ENCODE data around the gene GNA12. TPM values are rescaled to one million over a fixed set of nuclear protein-coding genes. Genes with fewer than 3 reads are reported as not detected.

Gene GNA12
- polyA plus RNA-seq, 4 donors, result 3.4 to 27.2 (median 14.5) TPM

DNA sequence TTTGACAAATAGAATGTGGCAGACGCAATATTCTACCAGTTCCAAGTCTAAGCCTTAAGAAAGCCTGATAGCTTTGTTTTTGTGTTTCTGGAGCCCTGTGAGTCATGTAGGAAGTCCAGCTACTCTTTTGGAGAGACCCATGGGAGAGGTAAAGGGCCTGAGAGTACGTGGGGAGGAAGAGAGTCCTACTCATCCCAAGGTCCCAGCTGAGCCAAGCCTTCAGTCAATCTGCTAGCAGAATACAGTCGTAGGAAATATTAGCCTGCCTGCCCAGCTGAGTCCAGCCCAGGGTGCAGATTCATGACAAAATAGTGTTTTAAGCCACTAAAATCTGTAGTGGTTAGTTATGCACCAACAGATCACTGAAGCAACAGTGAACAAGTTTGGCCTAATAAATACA lies 9.0 kb upstream of the GNA12 start:
- no peak for FAIRE-seq
- WGBS, 3 donors, result 71 to 86% (median 76%) methylated on average over 3 of the region's 3 CpGs
- no peaks in the 10 kb centered on the region for H3K9me3 ChIP-seq (ENCODE audit: control insufficient read depth in 2 of 2, insufficient read depth in 1 of 2, low read depth in 1 of 2, low read length in 1 of 2)

DNA sequence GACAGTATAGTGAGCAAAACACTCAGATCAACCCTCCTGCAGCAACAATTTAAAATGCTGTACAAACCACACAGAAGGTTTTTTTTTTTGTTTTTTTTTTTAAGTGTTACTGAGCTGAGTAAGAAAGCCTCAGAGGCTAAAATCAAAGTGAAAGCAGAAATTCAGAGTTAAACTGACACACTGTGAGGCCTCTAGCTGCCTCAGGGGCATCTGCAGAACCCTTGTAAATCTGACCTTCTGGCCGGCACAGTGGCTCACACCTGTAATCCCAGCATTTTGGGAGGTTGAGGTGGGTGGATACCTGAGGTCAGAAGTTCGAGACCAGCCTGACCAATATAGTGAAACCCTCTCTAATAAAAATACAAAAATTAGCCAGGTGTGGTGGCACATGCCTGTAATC lies 7.4 kb upstream of the GNA12 start:
- Histone ChIP-seq H3K9me3 (ENCODE audit: control insufficient read depth in 2 of 2, insufficient read depth in 1 of 2, low read depth in 1 of 2, low read length in 1 of 2) (no peaks in the 10 kb centered on the region), H3K27me3 (ENCODE audit: control insufficient read depth in 3 of 3, insufficient read depth in 3 of 3, low read length in 3 of 3) (no peaks in the 10 kb centered on the region), H3K4me1 (ENCODE audit: control insufficient read depth in 3 of 3, insufficient read depth in 2 of 3, low read depth in 1 of 3, low read length in 2 of 3) (peaks cover 0 to 7% (median 0%) of the 10 kb centered on the region in 3 donors), H3K27ac (ENCODE audit: low read depth in 1 of 3, low read length in 2 of 3) (no peak overlapping the region), H3K36me3 (ENCODE audit: control insufficient read depth in 3 of 3, insufficient read depth in 2 of 3, low read depth in 1 of 3, low read length in 3 of 3) (no peaks in the 10 kb centered on the region), H3K4me3 (ENCODE audit: low read depth in 1 of 3, low read length in 3 of 3) (no peak overlapping the region)
- WGBS, 3 donors, result 45 to 53% (median 50%) methylated on average over 2 of the region's 2 CpGs
- no peak for DNase-seq
- FAIRE-seq, result no peak

More for the DNA sequence above, 9.0 kb upstream of the GNA12 start:
- H3K4me1 ChIP-seq (ENCODE audit: control insufficient read depth in 3 of 3, insufficient read depth in 2 of 3, low read depth in 1 of 3, low read length in 2 of 3), result peaks cover 0 to 4% (median 0%) of the 10 kb centered on the region in 3 donors
- no peak overlapping the region for H3K27ac ChIP-seq (ENCODE audit: low read depth in 1 of 3, low read length in 2 of 3)
- no peaks in the 10 kb centered on the region for H3K36me3 ChIP-seq (ENCODE audit: control insufficient read depth in 3 of 3, insufficient read depth in 2 of 3, low read depth in 1 of 3, low read length in 3 of 3)
- DNase-seq, result no peak
- H3K27me3 ChIP-seq (ENCODE audit: control insufficient read depth in 3 of 3, insufficient read depth in 3 of 3, low read length in 3 of 3), result no peaks in the 10 kb centered on the region
- H3K4me3 ChIP-seq (ENCODE audit: low read depth in 1 of 3, low read length in 3 of 3), result no peak overlapping the region

DNA sequence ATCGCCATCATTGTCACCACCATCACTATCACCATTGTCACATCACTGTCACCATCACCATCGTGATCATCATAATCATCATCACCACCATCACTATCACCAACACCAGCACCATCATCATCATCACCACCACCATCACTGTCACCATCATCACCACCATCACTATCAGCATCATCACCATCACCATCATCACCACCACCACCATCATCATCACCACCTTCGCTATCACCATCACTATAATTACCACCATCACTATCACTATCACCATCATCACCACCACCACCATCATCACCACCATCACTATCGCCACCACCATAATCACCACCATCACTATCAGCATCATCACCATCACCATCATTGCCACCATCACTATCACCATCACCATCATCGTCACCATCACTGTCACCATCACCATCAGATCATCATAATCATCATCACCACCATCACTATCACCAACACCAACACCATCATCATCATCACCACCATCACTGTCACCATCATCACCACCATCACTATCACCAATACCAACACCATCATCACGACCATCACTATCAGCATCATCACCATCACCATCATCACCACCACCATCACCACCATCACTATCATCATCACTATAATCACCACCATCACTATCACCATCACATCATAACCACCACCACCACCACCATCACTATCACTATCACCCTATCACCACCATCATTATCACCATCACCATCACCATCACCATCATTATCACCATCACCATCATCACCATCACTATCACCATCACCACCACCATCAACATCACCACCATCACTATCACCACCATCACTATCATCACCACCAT lies 6.0 kb upstream of the GNA12 start:
- Histone ChIP-seq H3K9me3 (ENCODE audit: control insufficient read depth in 2 of 2, insufficient read depth in 1 of 2, low read depth in 1 of 2, low read length in 1 of 2) (peaks cover 0 to 3% of the 10 kb centered on the region in 2 donors), H3K27ac (ENCODE audit: low read depth in 1 of 3, low read length in 2 of 3) (no peak overlapping the region), H3K27me3 (ENCODE audit: control insufficient read depth in 3 of 3, insufficient read depth in 3 of 3, low read length in 3 of 3) (no peaks in the 10 kb centered on the region), H3K4me3 (ENCODE audit: low read depth in 1 of 3, low read length in 3 of 3) (no peak overlapping the region), H3K4me1 (ENCODE audit: control insufficient read depth in 3 of 3, insufficient read depth in 2 of 3, low read depth in 1 of 3, low read length in 2 of 3) (peaks cover 0 to 10% (median 0%) of the 10 kb centered on the region in 3 donors), H3K36me3 (ENCODE audit: control insufficient read depth in 3 of 3, insufficient read depth in 2 of 3, low read depth in 1 of 3, low read length in 3 of 3) (no peaks in the 10 kb centered on the region)
- 95 to 96% (median 96%) methylated on average over 6 of the region's 6 CpGs for WGBS, 3 donors
- DNase-seq, result no peak
- FAIRE-seq, result no peak

DNA sequence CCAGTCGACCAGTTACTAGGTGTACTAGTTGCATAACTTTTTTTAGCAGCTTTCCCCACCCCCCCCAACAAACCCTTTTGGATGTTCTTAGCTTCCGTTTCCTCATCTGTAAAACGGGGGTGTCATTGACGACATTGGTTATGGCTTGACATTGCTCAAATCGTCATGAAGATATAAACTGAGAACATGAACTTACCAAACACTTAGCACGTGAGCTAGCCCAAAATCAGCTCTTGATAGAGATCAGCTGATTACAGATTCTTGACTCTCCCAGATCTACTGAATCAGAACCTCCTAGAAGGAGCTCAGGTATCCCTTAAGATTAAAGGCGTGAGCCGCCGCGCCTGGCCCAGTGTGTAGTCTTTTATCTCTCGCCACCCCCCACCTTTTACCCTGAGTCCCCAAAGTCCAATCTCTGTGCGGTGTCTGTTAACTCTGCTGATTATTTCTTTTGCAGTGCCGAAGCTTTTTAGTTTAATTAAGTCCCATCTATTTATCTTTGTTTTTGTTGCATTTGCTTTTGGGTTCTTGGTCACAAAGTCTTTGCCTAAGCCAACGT lies 1.0 kb upstream of the GNA12 start:
- no peaks in the 10 kb centered on the region for H3K27me3 ChIP-seq (ENCODE audit: control insufficient read depth in 3 of 3, insufficient read depth in 3 of 3, low read length in 3 of 3)
- DNase-seq, result peak; percentile 61 to 69
- peaks cover 2 to 25% (median 7%) of the 10 kb centered on the region in 3 donors for H3K4me1 ChIP-seq (ENCODE audit: control insufficient read depth in 3 of 3, insufficient read depth in 2 of 3, low read depth in 1 of 3, low read length in 2 of 3)
- FAIRE-seq, result no peak
- peak overlapping the region in 2 of 3 donors; percentile 45 to 51 for H3K4me3 ChIP-seq (ENCODE audit: low read depth in 1 of 3, low read length in 3 of 3)
- peaks cover 0 to 17% (median 0%) of the 10 kb centered on the region in 3 donors for H3K36me3 ChIP-seq (ENCODE audit: control insufficient read depth in 3 of 3, insufficient read depth in 2 of 3, low read depth in 1 of 3, low read length in 3 of 3)
- peaks cover 0 to 3% of the 10 kb centered on the region in 2 donors for H3K9me3 ChIP-seq (ENCODE audit: control insufficient read depth in 2 of 2, insufficient read depth in 1 of 2, low read depth in 1 of 2, low read length in 1 of 2)
- H3K27ac ChIP-seq (ENCODE audit: low read depth in 1 of 3, low read length in 2 of 3), result peak overlapping the region in 2 of 3 donors; percentile 74 to 91
- WGBS, 3 donors, result 20 to 59% (median 31%) methylated on average over 14 of the region's 14 CpGs

DNA sequence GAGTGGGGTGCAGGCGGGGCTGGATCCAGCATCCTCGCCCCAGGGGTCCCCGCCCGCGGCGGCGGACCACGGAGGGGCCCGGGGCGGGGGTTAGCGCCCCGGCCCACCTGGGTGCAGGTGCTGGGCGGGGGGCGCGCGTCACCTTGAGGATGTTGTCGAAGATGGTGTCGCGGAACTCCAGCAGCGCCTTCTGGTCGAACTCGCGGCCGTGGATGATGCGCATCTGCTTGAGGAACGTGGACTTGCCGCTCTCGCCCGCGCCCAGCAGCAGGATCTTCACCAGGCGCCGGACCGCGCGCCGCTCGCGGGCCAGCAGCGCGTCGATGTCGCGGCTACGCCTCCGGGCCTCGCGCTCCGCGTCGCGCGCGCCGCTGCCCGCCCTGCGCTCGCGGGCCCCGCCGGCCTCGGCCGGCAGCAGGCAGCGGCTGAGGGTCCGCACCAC lies 376 bp downstream of the GNA12 start:
- Histone ChIP-seq H3K27me3 (ENCODE audit: control insufficient read depth in 3 of 3, insufficient read depth in 3 of 3, low read length in 3 of 3) (no peaks in the 10 kb centered on the region), H3K4me1 (ENCODE audit: control insufficient read depth in 3 of 3, insufficient read depth in 2 of 3, low read depth in 1 of 3, low read length in 2 of 3) (peaks cover 2 to 25% (median 7%) of the 10 kb centered on the region in 3 donors), H3K9me3 (ENCODE audit: control insufficient read depth in 2 of 2, insufficient read depth in 1 of 2, low read depth in 1 of 2, low read length in 1 of 2) (peaks cover 0 to 3% of the 10 kb centered on the region in 2 donors), H3K4me3 (ENCODE audit: low read depth in 1 of 3, low read length in 3 of 3) (peak overlapping the region; percentile 48 to 58 (median 57)), H3K27ac (ENCODE audit: low read depth in 1 of 3, low read length in 2 of 3) (peak overlapping the region in 1 of 3 donors; percentile 43), H3K36me3 (ENCODE audit: control insufficient read depth in 3 of 3, insufficient read depth in 2 of 3, low read depth in 1 of 3, low read length in 3 of 3) (peaks cover 0 to 24% (median 0%) of the 10 kb centered on the region in 3 donors)
- 0 to 1% (median 1%) methylated on average over 19 to 64 of the region's 64 CpGs for WGBS, 3 donors
- FAIRE-seq, result no peak
- DNase-seq, result peak in 1 of 2 donors; percentile 64

DNA sequence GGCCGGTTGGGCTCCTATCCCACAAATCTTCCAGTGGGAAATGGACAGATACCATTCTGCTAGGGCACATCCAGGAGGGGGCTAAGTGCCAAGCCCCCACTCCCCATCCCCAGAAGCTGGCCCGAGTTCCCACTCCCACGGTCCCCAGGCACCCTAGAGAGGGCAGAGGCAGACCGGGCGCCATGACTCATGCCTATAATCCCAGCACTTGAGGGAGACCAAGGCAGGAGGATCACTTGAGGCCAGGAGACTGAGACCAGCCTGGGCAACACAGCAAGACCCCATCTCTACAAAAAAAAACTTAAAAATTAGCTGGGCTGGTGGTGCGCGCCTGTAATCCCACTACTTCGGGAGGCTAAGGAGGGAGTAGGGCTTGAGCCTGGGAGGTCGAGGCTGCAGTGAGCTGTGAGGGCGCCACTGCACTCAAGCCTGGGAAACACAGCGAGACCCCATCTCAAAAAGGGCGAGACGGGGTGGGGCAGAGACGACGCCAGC lies 870 bp downstream of the GNA12 start:
- H3K27ac ChIP-seq (ENCODE audit: low read depth in 1 of 3, low read length in 2 of 3), result no peak overlapping the region
- WGBS, 3 donors, result 46 to 49% (median 47%) methylated on average over 15 of the region's 15 CpGs
- DNase-seq, result no peak

DNA sequence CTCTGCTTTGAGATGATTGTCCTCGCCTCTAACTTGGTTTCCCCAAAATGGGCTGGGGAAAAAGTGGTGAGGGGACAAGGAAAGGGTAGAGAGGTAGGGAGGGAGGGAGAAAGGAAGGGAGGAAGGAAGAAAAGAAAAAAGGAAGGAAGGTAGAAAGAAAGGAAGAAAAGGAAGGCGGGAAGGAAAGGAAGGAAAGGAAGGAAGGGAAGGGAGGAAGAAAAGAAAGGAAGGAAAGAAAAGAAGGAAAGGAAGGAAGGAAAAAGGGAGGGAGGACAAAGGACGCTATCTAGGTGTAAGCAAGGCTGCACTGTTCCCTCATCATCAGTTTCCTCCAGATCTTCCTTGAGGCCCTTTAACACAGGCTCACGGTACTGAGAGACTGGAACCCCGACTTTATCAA lies 2.2 kb downstream of the GNA12 start:
- no peak overlapping the region for H3K4me3 ChIP-seq (ENCODE audit: low read depth in 1 of 3, low read length in 3 of 3)
- DNase-seq (no peak), FAIRE-seq (no peak)
- WGBS, 3 donors, result 77 to 84% (median 79%) methylated on average over 5 of the region's 5 CpGs
- peaks cover 2 to 19% (median 7%) of the 10 kb centered on the region in 3 donors for H3K4me1 ChIP-seq (ENCODE audit: control insufficient read depth in 3 of 3, insufficient read depth in 2 of 3, low read depth in 1 of 3, low read length in 2 of 3)
- H3K27ac ChIP-seq (ENCODE audit: low read depth in 1 of 3, low read length in 2 of 3), result no peak overlapping the region
- no peaks in the 10 kb centered on the region for H3K27me3 ChIP-seq (ENCODE audit: control insufficient read depth in 3 of 3, insufficient read depth in 3 of 3, low read length in 3 of 3)
- peaks cover 0 to 30% (median 0%) of the 10 kb centered on the region in 3 donors for H3K36me3 ChIP-seq (ENCODE audit: control insufficient read depth in 3 of 3, insufficient read depth in 2 of 3, low read depth in 1 of 3, low read length in 3 of 3)
- peaks cover 0 to 3% of the 10 kb centered on the region in 2 donors for H3K9me3 ChIP-seq (ENCODE audit: control insufficient read depth in 2 of 2, insufficient read depth in 1 of 2, low read depth in 1 of 2, low read length in 1 of 2)

More for the DNA sequence above, 870 bp downstream of the GNA12 start:
- FAIRE-seq, result no peak
- Histone ChIP-seq H3K9me3 (ENCODE audit: control insufficient read depth in 2 of 2, insufficient read depth in 1 of 2, low read depth in 1 of 2, low read length in 1 of 2) (peaks cover 0 to 3% of the 10 kb centered on the region in 2 donors), H3K4me3 (ENCODE audit: low read depth in 1 of 3, low read length in 3 of 3) (peak overlapping the region; percentile 48 to 58 (median 57)), H3K27me3 (ENCODE audit: control insufficient read depth in 3 of 3, insufficient read depth in 3 of 3, low read length in 3 of 3) (no peaks in the 10 kb centered on the region), H3K36me3 (ENCODE audit: control insufficient read depth in 3 of 3, insufficient read depth in 2 of 3, low read depth in 1 of 3, low read length in 3 of 3) (peaks cover 0 to 26% (median 0%) of the 10 kb centered on the region in 3 donors), H3K4me1 (ENCODE audit: control insufficient read depth in 3 of 3, insufficient read depth in 2 of 3, low read depth in 1 of 3, low read length in 2 of 3) (peaks cover 2 to 25% (median 7%) of the 10 kb centered on the region in 3 donors)

DNA sequence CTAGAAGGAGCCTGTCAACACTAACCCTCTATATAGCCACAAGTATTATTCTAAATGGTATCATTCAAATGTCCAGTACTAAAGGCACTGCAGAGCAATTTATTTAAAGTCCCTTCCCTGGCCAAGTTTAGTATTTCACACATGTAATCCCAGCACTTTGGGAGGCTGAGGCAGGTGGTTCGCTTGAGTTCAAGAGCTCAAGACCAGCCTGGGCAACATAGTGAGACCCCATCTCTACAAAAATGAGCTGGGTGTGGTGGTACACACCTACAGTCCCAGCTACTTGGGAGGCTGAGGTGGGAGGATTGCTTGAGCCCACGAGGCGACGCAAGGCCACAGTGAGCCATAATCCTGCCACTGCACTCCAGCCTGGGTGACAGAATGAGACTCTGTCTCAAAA lies 3.6 kb downstream of the GNA12 start:
- FAIRE-seq, result no peak
- Histone ChIP-seq H3K27me3 (ENCODE audit: control insufficient read depth in 3 of 3, insufficient read depth in 3 of 3, low read length in 3 of 3) (no peaks in the 10 kb centered on the region), H3K36me3 (ENCODE audit: control insufficient read depth in 3 of 3, insufficient read depth in 2 of 3, low read depth in 1 of 3, low read length in 3 of 3) (peaks cover 0 to 37% (median 3%) of the 10 kb centered on the region in 3 donors), H3K9me3 (ENCODE audit: control insufficient read depth in 2 of 2, insufficient read depth in 1 of 2, low read depth in 1 of 2, low read length in 1 of 2) (no peaks in the 10 kb centered on the region), H3K4me3 (ENCODE audit: low read depth in 1 of 3, low read length in 3 of 3) (no peak overlapping the region), H3K27ac (ENCODE audit: low read depth in 1 of 3, low read length in 2 of 3) (no peak overlapping the region), H3K4me1 (ENCODE audit: control insufficient read depth in 3 of 3, insufficient read depth in 2 of 3, low read depth in 1 of 3, low read length in 2 of 3) (peaks cover 2 to 18% (median 7%) of the 10 kb centered on the region in 3 donors)
- 95 to 97% (median 96%) methylated on average over 4 of the region's 4 CpGs for WGBS, 3 donors
- DNase-seq, result no peak
